Measurements from ENCODE around the gene SIRPA. TPM values are rescaled to one million over a fixed set of nuclear protein-coding genes. Genes with fewer than 3 reads are reported as not detected.

Gene SIRPA
- total RNA-seq, 1 experiment from 2014 or later = 6.0 TPM

DNA sequence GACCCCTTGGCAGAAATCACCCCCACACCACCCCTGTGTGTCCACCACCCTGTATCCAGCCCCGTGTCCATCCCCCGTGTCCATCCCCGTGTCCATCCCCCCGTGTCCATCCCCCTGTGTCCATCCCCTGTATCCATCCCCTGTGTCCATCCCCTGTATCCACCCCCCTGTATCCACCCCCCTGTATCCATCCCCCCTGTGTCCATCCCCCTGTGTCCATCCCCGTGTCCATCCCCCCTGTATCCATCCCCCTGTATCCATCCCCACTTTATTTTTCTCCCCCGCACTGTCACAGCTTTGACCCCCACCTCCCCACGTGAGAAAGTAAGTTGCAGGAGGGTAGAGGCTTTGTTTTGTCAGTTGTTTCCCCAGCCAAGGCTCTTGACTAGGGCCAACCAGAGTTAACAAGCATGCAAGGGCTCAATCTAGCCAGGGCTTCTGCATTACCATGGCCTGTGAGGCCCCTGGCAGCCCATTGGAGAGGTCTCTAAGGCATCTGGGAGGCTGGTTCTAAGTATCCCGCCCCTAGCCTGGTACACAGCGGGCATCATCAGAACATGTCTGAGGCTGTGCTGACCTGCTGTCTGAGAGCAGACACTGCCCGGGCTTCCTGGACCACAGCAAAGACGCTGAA lies 18.1 kb upstream of the SIRPA start:
- H3K9me3 ChIP-seq (ENCODE audit: control insufficient read depth, low read depth, low read length) = no peaks in the 10 kb centered on the region
- no peak overlapping the region for H3K4me3 Mint-ChIP-seq
- no peaks in the 10 kb centered on the region for H3K4me1 ChIP-seq (ENCODE audit: insufficient read depth, low read length)
- no peak overlapping the region for H3K27ac Mint-ChIP-seq
- TF ChIP-seq, protein P1, sequence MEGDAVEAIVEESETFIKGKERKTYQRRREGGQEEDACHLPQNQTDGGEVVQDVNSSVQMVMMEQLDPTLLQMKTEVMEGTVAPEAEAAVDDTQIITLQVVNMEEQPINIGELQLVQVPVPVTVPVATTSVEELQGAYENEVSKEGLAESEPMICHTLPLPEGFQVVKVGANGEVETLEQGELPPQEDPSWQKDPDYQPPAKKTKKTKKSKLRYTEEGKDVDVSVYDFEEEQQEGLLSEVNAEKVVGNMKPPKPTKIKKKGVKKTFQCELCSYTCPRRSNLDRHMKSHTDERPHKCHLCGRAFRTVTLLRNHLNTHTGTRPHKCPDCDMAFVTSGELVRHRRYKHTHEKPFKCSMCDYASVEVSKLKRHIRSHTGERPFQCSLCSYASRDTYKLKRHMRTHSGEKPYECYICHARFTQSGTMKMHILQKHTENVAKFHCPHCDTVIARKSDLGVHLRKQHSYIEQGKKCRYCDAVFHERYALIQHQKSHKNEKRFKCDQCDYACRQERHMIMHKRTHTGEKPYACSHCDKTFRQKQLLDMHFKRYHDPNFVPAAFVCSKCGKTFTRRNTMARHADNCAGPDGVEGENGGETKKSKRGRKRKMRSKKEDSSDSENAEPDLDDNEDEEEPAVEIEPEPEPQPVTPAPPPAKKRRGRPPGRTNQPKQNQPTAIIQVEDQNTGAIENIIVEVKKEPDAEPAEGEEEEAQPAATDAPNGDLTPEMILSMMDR (conservative IDR thresholded peaks at IDR 0.05) = no peak
- H2BK15ac ChIP-seq (ENCODE audit: low read depth, low read length) = no peak overlapping the region
- H2AFZ ChIP-seq (ENCODE audit: low read length) = no peak overlapping the region
- H3K4ac ChIP-seq (ENCODE audit: low read depth, low read length) = no peak overlapping the region
- H2BK5ac ChIP-seq (ENCODE audit: insufficient read length, low read length) = no peak overlapping the region
- H3K27me3 ChIP-seq (ENCODE audit: insufficient read depth, low read length) = no peaks in the 10 kb centered on the region
- no peak overlapping the region for H3K14ac ChIP-seq (ENCODE audit: insufficient read depth, low read length)
- no peaks in the 10 kb centered on the region for H3K36me3 Mint-ChIP-seq (ENCODE audit: insufficient read depth in 1 of 3, low read depth in 3 of 3)
- no peaks in the 10 kb centered on the region for H3K79me1 ChIP-seq (ENCODE audit: insufficient read depth, low read depth, low read length, poor library complexity, severe bottlenecking)
- peaks cover 12% of the 10 kb centered on the region for H3K27me3 Mint-ChIP-seq (ENCODE audit: low read depth)
- no peaks in the 10 kb centered on the region for H3K23me2 ChIP-seq (ENCODE audit: insufficient read length, low read depth, low read length, poor library complexity, severe bottlenecking)
- H2AK5ac ChIP-seq (ENCODE audit: insufficient read length, low read length) = no peak overlapping the region
- no CpG with 5 or more reads among the region's 11 CpGs for WGBS (ENCODE audit: extremely low coverage, insufficient read length, low lambda C conversion rate)
- no peak overlapping the region for H2BK120ac ChIP-seq (ENCODE audit: low read depth, low read length, poor library complexity, severe bottlenecking)
- H3K23ac ChIP-seq (ENCODE audit: insufficient read length, low read depth, low read length) = no peak overlapping the region
- H3T11ph ChIP-seq (ENCODE audit: low read length) = no peak overlapping the region
- no peaks in the 10 kb centered on the region for H4K20me1 ChIP-seq (ENCODE audit: control insufficient read depth, insufficient read depth, insufficient read length)
- H2BK20ac ChIP-seq (ENCODE audit: low read depth, low read length, poor library complexity, severe bottlenecking) = no peak overlapping the region
- H3K4me2 ChIP-seq (ENCODE audit: insufficient read depth, insufficient read length, low read length) = no peak overlapping the region
- no peak overlapping the region for H4K91ac ChIP-seq (ENCODE audit: insufficient read length, low read depth, low read length)
- peaks cover 0 to 6% of the 10 kb centered on the region in 2 experiments; a peak in 3 of 5 replicates for H3K9me3 Mint-ChIP-seq
- H4K8ac ChIP-seq (replicated peaks; ENCODE audit: insufficient read length, low read depth, low read length) = no peak overlapping the region
- peaks cover 16 to 23% of the 10 kb centered on the region in 2 experiments for H3K4me1 Mint-ChIP-seq
- H3K18ac ChIP-seq (ENCODE audit: insufficient read length, low read depth, low read length) = no peak overlapping the region
- no peaks in the 10 kb centered on the region for H3K79me2 ChIP-seq (ENCODE audit: insufficient read depth, low read length)
- no peak overlapping the region for H2BK12ac ChIP-seq (ENCODE audit: insufficient read length, low read depth, low read length)
- H4K5ac ChIP-seq (ENCODE audit: insufficient read length, low read depth, low read length) = no peak overlapping the region
- H3K56ac ChIP-seq (ENCODE audit: insufficient read length, low read depth, low read length) = no peak overlapping the region
- no peak overlapping the region for H3K9ac ChIP-seq (ENCODE audit: extremely low read depth, insufficient read length, low read length)
- no peak overlapping the region for H3K27ac ChIP-seq (ENCODE audit: insufficient read length, low read depth, low read length)
- DNase-seq = no peak

All from H9 (cell line).